GM12878 (cell line): ENCODE results near the gene NAV2. TPM values are rescaled to one million over a fixed set of nuclear protein-coding genes. Genes with fewer than 3 reads are reported as not detected.

ENCODE experiments used
- ATAC-seq: fragments of 200-7000 bp; cut with Tn5 transposase; 3 replicates; pipeline ENCODE4 v1.9.1; 2020; ENCODE audit warnings: mild to moderate bottlenecking, moderate library complexity
- BruUV-seq: library from RNA; stranded (reverse); fragments of 400-500 nt; replicated peaks from 2 replicates; lab custom pipeline; 2021; lab: Mats Ljungman, UMichigan
- CTCF ChIA-PET: fragments of 300-600 bp; sonication (Branson Sonifier 250); formaldehyde crosslinking; extraction: SDS; loops from one replicate; lab custom pipeline; 2021; ENCODE audit warnings: inconsistent platforms; lab: Yijun Ruan, JAX
- POLR2A ChIA-PET: fragments of 350-600 bp; formaldehyde crosslinking; extraction: SDS; loops from one replicate; lab custom pipeline; 2021; ENCODE audit warnings: inconsistent platforms; lab: Charles Lee
- RAD21 ChIA-PET: fragments of 300-600 bp; sonication (Branson Sonifier 250); formaldehyde crosslinking; loops from one replicate; lab custom pipeline; 2023; ENCODE audit warnings: antibody characterized with exemption; ENCODE audit not compliant: unreplicated experiment; lab: Charles Lee
- SMC1A ChIA-PET: fragments of 300-600 bp; sonication (Branson Sonifier 250); formaldehyde crosslinking; loops from one replicate; lab custom pipeline; 2023; ENCODE audit not compliant: unreplicated experiment, uncharacterized antibody; lab: Charles Lee
- DNase-seq: peaks from one replicate; pipeline ENCODE4 v3.0.0-alpha.2; 2011; ENCODE audit warnings: low read depth, low spot score
- FAIRE-seq: peaks from 3 replicates; lab custom pipeline; 2011; peaks lifted over from hg19 to GRCh38; lab: Jason Lieb, UNC
- H2AFZ ChIP-seq: 2 replicates; pipeline ENCODE4 v1.6.0; 2011; ENCODE audit warnings: low read depth, low read length, control low read depth; ENCODE audit not compliant: control insufficient read depth
- H3K27ac ChIP-seq: 2 replicates; pipeline ENCODE4 v1.5.1; 2011; ENCODE audit warnings: control low read depth; ENCODE audit not compliant: control insufficient read depth, insufficient read depth
- H3K27me3 ChIP-seq, 2 experiments: replicated peaks in 1 of 2; 2 replicates each; pipeline versions ENCODE4 v1.6.0 to v1.6.1; 2011; ENCODE audit warnings: low read length in 1 of 2; ENCODE audit not compliant: control insufficient read depth in 2 of 2, insufficient read depth in 2 of 2
- H3K36me3 ChIP-seq, 2 experiments: 2 replicates each; pipeline ENCODE4 v1.5.1; 2011; ENCODE audit warnings: low read length in 1 of 2; ENCODE audit not compliant: control insufficient read depth in 2 of 2, insufficient read depth in 2 of 2
- H3K4me1 ChIP-seq: 2 replicates; pipeline ENCODE4 v1.6.1; 2011; ENCODE audit warnings: mild to moderate bottlenecking, low read length, moderate library complexity, mixed read lengths; ENCODE audit not compliant: control insufficient read depth, insufficient read depth
- H3K4me2 ChIP-seq: 2 replicates; pipeline ENCODE4 v1.6.0; 2011; ENCODE audit warnings: control low read depth; ENCODE audit not compliant: control insufficient read depth, insufficient read depth
- H3K4me3 ChIP-seq: fragments of 200-600 bp; sonication (generic); 2 replicates; pipeline ENCODE4 v1.5.1; 2016
- H3K79me2 ChIP-seq: 2 replicates; pipeline ENCODE4 v1.6.0; 2011; ENCODE audit warnings: low read length; ENCODE audit not compliant: control insufficient read depth, insufficient read depth
- H3K9ac ChIP-seq: 2 replicates; pipeline ENCODE4 v1.8.0; 2011; ENCODE audit warnings: low read length, control low read depth, mixed read lengths; ENCODE audit not compliant: control insufficient read depth, insufficient read depth
- H3K9me3 ChIP-seq: replicated peaks from 3 replicates; pipeline ENCODE4 v1.5.1; 2011; ENCODE audit warnings: mild to moderate bottlenecking, low read length; ENCODE audit not compliant: control insufficient read depth, insufficient read depth
- H4K20me1 ChIP-seq: 2 replicates; pipeline ENCODE4 v1.6.0; 2011; ENCODE audit not compliant: control insufficient read depth, insufficient read depth
- ETV6 ChIP-seq, 2 experiments: fragments of 450-650 bp in 1 of 2; IDR thresholded peaks in 1 of 2; conservative IDR thresholded peaks in 1 of 2; 2 replicates each; pipeline ENCODE4 v1.6.1; 2014; ENCODE audit warnings: antibody characterized with exemption in 1 of 2, borderline replicate concordance in 1 of 2, low read depth in 1 of 2, mild to moderate bottlenecking in 1 of 2, moderate library complexity in 1 of 2
- KDM1A ChIP-seq: fragments of 200-600 bp; sonication (generic); IDR thresholded peaks from 2 replicates; pipeline ENCODE4 v1.6.1; 2016; ENCODE audit warnings: borderline replicate concordance
- PRDM15 ChIP-seq: fragments of 450-650 bp; formaldehyde crosslinking; IDR thresholded peaks from 2 replicates; pipeline ENCODE4 v1.4.0; 2020; ENCODE audit warnings: mild to moderate bottlenecking, moderate library complexity
- RAD51 ChIP-seq: fragments of 450-650 bp; IDR thresholded peaks from 2 replicates; pipeline ENCODE4 v1.6.1; 2016; ENCODE audit warnings: moderate library complexity, mild to moderate bottlenecking, inconsistent platforms
- RELA ChIP-seq: fragments of 450-650 bp; IDR thresholded peaks from 2 replicates; pipeline ENCODE4 v1.8.0; 2014; ENCODE audit warnings: borderline replicate concordance; ENCODE audit not compliant: partially characterized antibody
- SIN3A ChIP-seq: IDR thresholded peaks from 2 replicates; pipeline ENCODE4 v1.6.1; 2012; ENCODE audit warnings: low read depth, low read length, improper control_type of control experiment
- SMAD5 ChIP-seq: IDR thresholded peaks from 2 replicates; pipeline ENCODE4 v1.6.1; 2016; ENCODE audit warnings: antibody characterized with exemption, low read depth
- TBL1XR1 ChIP-seq: IDR thresholded peaks from 2 replicates; pipeline ENCODE4 v1.6.1; 2012; ENCODE audit warnings: low read depth, low read length, improper control_type of control experiment
- TCF7 ChIP-seq: IDR thresholded peaks from 2 replicates; pipeline ENCODE4 v1.6.1; 2014; ENCODE audit warnings: antibody characterized with exemption, borderline replicate concordance
- WRNIP1 ChIP-seq: IDR thresholded peaks from 2 replicates; pipeline ENCODE4 v1.6.1; 2011; ENCODE audit warnings: low read depth, low read length, improper control_type of control experiment, borderline replicate concordance
- ZNF274 ChIP-seq: IDR thresholded peaks from one replicate; pipeline ENCODE4 v1.8.0; 2011; ENCODE audit not compliant: insufficient read length, insufficient read depth
- whole genome bisulfite sequencing: methylation state at CpG from one replicate; pipeline ENCODE4 v1.1.6; 2016; ENCODE audit warnings: low lambda C conversion rate; ENCODE audit not compliant: insufficient replicate concordance, insufficient coverage; ENCODE audit errors: missing lambda C conversion rate; 5-methylcytosine and 5-hydroxymethylcytosine counted together
- in situ Hi-C: fragments of 300-500 bp; cut with MboI; formaldehyde crosslinking; loops from 9 replicates; pipeline ENCODE4 v1.14.3; 2018; ENCODE audit warnings: mixed read lengths
- intact Hi-C: fragments of 100-400 bp; cut with micrococcal nuclease; formaldehyde crosslinking; loops from one replicate; pipeline ENCODE4 v1.14.2; 2022; ENCODE audit not compliant: unreplicated experiment
- polyA plus RNA-seq, 11 experiments: library from polyadenylated mRNA; depleted of rRNA in 4 of 11; unstranded in 6 of 11; stranded (reverse) in 5 of 11; fragments of >200 nt; fragmentation: Nextera tagmentation in 4 of 11; fragmentation: Illumina TruSeq in 1 of 11; extraction: Ambion mirVana in 4 of 11; extraction: Trizol in 1 of 11; gene quantifications; 1 replicate in 1 of 11; 2 replicates in 10 of 11; pipeline versions ENCODE4 v1.2.1 to v1.2.3, GENCODE V29; 2011 to 2016; ENCODE audit warnings: inconsistent platforms in 2 of 11, missing spikeins in 2 of 11, low read depth in 1 of 11
- total RNA-seq, 4 experiments: library from RNA; depleted of rRNA in 3 of 4; stranded (reverse); fragments of >200 nt in 3 of 4; fragmentation: Illumina TruSeq in 1 of 4; extraction: Trizol in 1 of 4; gene quantifications; 2 replicates each; pipeline versions ENCODE4 v1.2.1 to v1.2.3, GENCODE V29; 2013 to 2021
- TF ChIP-seq, protein P1 (sequence below): fragments of 450-650 bp; IDR thresholded peaks from 2 replicates; pipeline ENCODE4 v1.6.1; 2017; ENCODE audit warnings: antibody characterized with exemption, mild to moderate bottlenecking, moderate library complexity

The NAV2 gene
- total and polyA plus RNA-seq, 10 of the 15 experiments (the other 5 are each of a cell fraction or from before 2014, with no cell fraction given) = 0.35 to 6.1 (median 1.1) TPM

GRCh38 chr11:20085918-20086317, 373.3 kb downstream of the NAV2 start:
- FAIRE-seq (no peak), ATAC-seq (no peak), DNase-seq (no peak)
- Histone ChIP-seq H3K9ac (no peak overlapping the region), H3K27me3 (no peaks in the 10 kb centered on the region), H3K79me2 (no peaks in the 10 kb centered on the region), H2AFZ (no peak overlapping the region), H4K20me1 (no peaks in the 10 kb centered on the region), H3K27ac (no peak overlapping the region), H3K4me2 (no peak overlapping the region), H3K4me3 (no peak overlapping the region), H3K36me3 (no peaks in the 10 kb centered on the region), H3K4me1 (peaks cover 2% of the 10 kb centered on the region; the same call in 1 of the 2 replicates), H3K9me3 (no peaks in the 10 kb centered on the region)
- no peak for TF ChIP-seq SIN3A
- TF ChIP-seq TCF7 = no peak
- 47% methylated on average over 5 of the region's 5 CpGs for WGBS
- in situ Hi-C loops (no loop called here), intact Hi-C loops (no loop called here)
- ChIA-PET SMC1A (no interaction called here), POLR2A (no interaction called here), RAD21 (no interaction called here), CTCF (no interaction called here)
- BruUV-seq = no TSS peak

- H3K79me2 ChIP-seq = no peaks in the 10 kb centered on the region
- no peaks in the 10 kb centered on the region for H3K27me3 ChIP-seq
- H2AFZ ChIP-seq = no peak overlapping the region
- no peak overlapping the region for H3K4me3 ChIP-seq
- intact Hi-C loops = no loop called here
- in situ Hi-C loops = no loop called here
- DNase-seq = no peak
- BruUV-seq = no TSS peak
- RAD21 ChIA-PET = no interaction called here
- H3K36me3 ChIP-seq = no peaks in the 10 kb centered on the region
- no peak overlapping the region for H3K4me2 ChIP-seq
- FAIRE-seq = no peak
- no peaks in the 10 kb centered on the region for H3K9me3 ChIP-seq
- no peak for ATAC-seq
- H4K20me1 ChIP-seq = no peaks in the 10 kb centered on the region
- CTCF ChIA-PET = no interaction called here
- POLR2A ChIA-PET = no interaction called here
- WGBS = 35% methylated on average over 5 of the region's 7 CpGs
- H3K27ac ChIP-seq = no peak overlapping the region
- no peak overlapping the region for H3K9ac ChIP-seq
- SMC1A ChIA-PET = no interaction called here
- peaks cover 2% of the 10 kb centered on the region; the same call in 1 of the 2 replicates for H3K4me1 ChIP-seq
- TF ChIP-seq ZNF274 (no peak), KDM1A (no peak), SMAD5 (no peak), RAD51 (no peak), RELA (no peak), WRNIP1 (no peak), PRDM15 (CRISPR knock-in tag) (no peak), ETV6 (conservative IDR thresholded peaks at IDR 0.05 in 1 of 2, IDR thresholded peaks at IDR 0.05 in 1 of 2; ENCODE audit: borderline replicate concordance in 1 of 2, low read depth in 1 of 2) (no peak), TBL1XR1 (no peak)
- TF ChIP-seq, protein P1, sequence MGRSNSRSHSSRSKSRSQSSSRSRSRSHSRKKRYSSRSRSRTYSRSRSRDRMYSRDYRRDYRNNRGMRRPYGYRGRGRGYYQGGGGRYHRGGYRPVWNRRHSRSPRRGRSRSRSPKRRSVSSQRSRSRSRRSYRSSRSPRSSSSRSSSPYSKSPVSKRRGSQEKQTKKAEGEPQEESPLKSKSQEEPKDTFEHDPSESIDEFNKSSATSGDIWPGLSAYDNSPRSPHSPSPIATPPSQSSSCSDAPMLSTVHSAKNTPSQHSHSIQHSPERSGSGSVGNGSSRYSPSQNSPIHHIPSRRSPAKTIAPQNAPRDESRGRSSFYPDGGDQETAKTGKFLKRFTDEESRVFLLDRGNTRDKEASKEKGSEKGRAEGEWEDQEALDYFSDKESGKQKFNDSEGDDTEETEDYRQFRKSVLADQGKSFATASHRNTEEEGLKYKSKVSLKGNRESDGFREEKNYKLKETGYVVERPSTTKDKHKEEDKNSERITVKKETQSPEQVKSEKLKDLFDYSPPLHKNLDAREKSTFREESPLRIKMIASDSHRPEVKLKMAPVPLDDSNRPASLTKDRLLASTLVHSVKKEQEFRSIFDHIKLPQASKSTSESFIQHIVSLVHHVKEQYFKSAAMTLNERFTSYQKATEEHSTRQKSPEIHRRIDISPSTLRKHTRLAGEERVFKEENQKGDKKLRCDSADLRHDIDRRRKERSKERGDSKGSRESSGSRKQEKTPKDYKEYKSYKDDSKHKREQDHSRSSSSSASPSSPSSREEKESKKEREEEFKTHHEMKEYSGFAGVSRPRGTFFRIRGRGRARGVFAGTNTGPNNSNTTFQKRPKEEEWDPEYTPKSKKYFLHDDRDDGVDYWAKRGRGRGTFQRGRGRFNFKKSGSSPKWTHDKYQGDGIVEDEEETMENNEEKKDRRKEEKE = no peak
Observed at GRCh38 chr11:20087118-20087521, 374.5 kb downstream of the NAV2 start.
